Stomach (tissue), 4 donors: ENCODE measurements around the gene FBXL17.

ENCODE experiments used
- EP300 ChIP-seq: sonication (generic); formaldehyde crosslinking; IDR thresholded peaks from one replicate; pipeline ENCODE4 v1.6.1; 2017; ENCODE audit warnings: antibody characterized with exemption
- POLR2A ChIP-seq, 4 donors: fragments of 450-650 bp; IDR thresholded peaks; one replicate each; pipeline ENCODE4 v1.6.1; 2016; ENCODE audit warnings: antibody characterized with exemption in 4 of 4, control low read depth in 2 of 4, mild to moderate bottlenecking in 1 of 4, moderate library complexity in 1 of 4
- POLR2AphosphoS5 ChIP-seq, 3 donors: sonication (generic); formaldehyde crosslinking; IDR thresholded peaks; one replicate each; pipeline ENCODE4 v1.6.1; 2016; ENCODE audit warnings: antibody characterized with exemption in 3 of 3
- TF ChIP-seq, protein P1 (sequence below), 7 experiments: fragments of 450-650 bp in 4 of 7; fragments of 200-600 bp in 3 of 7; sonication (generic) in 3 of 7; IDR thresholded peaks; one replicate each; pipeline ENCODE4 v1.5.1; 2016 to 2019; ENCODE audit warnings: antibody characterized with exemption in 7 of 7, control low read depth in 2 of 7, mild to moderate bottlenecking in 1 of 7

DNA sequence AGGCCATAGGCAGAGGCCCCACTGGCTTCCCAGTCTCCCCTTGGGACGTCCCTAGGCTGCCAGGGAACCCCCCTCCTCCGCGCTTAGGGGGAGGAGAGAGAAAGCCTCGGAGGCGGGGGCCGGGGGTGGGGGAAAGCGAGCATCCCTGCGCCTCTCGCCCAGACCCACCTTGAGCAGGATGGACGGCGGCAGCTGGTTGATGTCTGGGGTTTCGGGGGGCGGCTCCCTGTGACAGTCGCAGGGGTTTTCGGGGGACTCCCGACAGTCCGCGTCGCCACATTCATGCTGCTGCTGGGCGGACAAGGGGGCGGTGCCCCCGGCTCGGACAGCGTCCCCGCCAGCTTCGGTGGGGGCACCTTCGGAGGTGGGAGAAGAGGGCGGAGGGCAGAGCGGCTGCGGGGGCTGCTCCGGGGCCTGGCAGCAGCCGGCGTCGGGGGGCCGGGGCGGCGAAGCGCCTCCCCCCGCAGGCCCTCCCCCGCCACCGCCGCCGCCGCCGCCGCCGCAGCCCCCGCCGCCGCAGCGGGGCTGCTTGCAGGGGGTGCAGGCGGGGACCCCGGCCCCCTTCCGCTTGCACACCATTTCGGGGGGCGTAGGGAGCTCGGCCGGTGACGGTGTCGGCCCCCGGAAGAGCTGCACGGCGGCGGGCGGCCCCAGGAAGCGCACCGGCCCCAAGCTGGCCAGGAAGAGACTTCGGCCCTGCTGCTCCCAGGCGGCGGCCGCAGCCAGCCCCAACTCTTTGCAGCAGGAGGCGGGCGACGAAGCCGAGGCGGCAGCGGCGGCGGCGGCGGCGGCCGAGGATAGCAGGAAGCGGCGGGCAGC, 1.2 kb downstream of the FBXL17 start:
- TF ChIP-seq, protein P1, sequence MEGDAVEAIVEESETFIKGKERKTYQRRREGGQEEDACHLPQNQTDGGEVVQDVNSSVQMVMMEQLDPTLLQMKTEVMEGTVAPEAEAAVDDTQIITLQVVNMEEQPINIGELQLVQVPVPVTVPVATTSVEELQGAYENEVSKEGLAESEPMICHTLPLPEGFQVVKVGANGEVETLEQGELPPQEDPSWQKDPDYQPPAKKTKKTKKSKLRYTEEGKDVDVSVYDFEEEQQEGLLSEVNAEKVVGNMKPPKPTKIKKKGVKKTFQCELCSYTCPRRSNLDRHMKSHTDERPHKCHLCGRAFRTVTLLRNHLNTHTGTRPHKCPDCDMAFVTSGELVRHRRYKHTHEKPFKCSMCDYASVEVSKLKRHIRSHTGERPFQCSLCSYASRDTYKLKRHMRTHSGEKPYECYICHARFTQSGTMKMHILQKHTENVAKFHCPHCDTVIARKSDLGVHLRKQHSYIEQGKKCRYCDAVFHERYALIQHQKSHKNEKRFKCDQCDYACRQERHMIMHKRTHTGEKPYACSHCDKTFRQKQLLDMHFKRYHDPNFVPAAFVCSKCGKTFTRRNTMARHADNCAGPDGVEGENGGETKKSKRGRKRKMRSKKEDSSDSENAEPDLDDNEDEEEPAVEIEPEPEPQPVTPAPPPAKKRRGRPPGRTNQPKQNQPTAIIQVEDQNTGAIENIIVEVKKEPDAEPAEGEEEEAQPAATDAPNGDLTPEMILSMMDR (IDR thresholded peaks at IDR 0.05), result no peak
- TF ChIP-seq POLR2AphosphoS5 (IDR thresholded peaks at IDR 0.05) (no peak), POLR2A (IDR thresholded peaks at IDR 0.05) (no peak), EP300 (no peak)
